WTC11 (cell line): ENCODE data around the gene DIPK2A. TPM values are rescaled to one million over a fixed set of nuclear protein-coding genes. Genes with fewer than 3 reads are reported as not detected.

Experiments
- ATAC-seq: fragments of 200-7000 bp; cut with Tn5 transposase; 2 replicates; pipeline ENCODE4 v1.10.0; 2021; ENCODE audit warnings: mild to moderate bottlenecking, moderate library complexity
- CTCF ChIA-PET: fragments of 300-600 bp; sonication (Branson Sonifier 250); formaldehyde crosslinking; loops from one replicate; lab custom pipeline; 2021; ENCODE audit warnings: antibody characterized with exemption; lab: Charles Lee
- POLR2A ChIA-PET: fragments of 350-600 bp; sonication (Branson Sonifier 250); formaldehyde crosslinking; loops from one replicate; lab custom pipeline; 2021; ENCODE audit warnings: antibody characterized with exemption; lab: Charles Lee
- DNase-seq: peaks from one replicate; pipeline ENCODE4 v3.0.0; 2021; ENCODE audit warnings: low spot score
- H3K27ac Mint-ChIP-seq: 2 replicates; pipeline ENCODE4 v1.8.0; 2021; ENCODE audit warnings: mixed read lengths
- H3K27me3 Mint-ChIP-seq: 2 replicates; pipeline ENCODE4 v1.8.0; 2021; ENCODE audit warnings: low read depth, mild to moderate bottlenecking, moderate library complexity, mixed read lengths
- H3K36me3 Mint-ChIP-seq: 2 replicates; pipeline ENCODE4 v1.8.0; 2021; ENCODE audit warnings: mixed read lengths
- H3K4me1 Mint-ChIP-seq: 2 replicates; pipeline ENCODE4 v1.8.0; 2022; ENCODE audit warnings: mixed read lengths
- H3K4me3 Mint-ChIP-seq: 2 replicates; pipeline ENCODE4 v1.8.0; 2021; ENCODE audit warnings: mild to moderate bottlenecking, moderate library complexity, mixed read lengths
- H3K9me3 Mint-ChIP-seq: 2 replicates; pipeline ENCODE4 v1.8.0; 2021; ENCODE audit warnings: mixed read lengths
- ATF1 ChIP-seq: sonication (generic); formaldehyde crosslinking; IDR thresholded peaks from 2 replicates; pipeline ENCODE4 v1.8.1; 2023; ENCODE audit warnings: mild to moderate bottlenecking, moderate library complexity, missing genetic modification reagents
- ATF2 ChIP-seq: sonication (generic); formaldehyde crosslinking; IDR thresholded peaks from 2 replicates; pipeline ENCODE4 v1.8.1; 2022; ENCODE audit warnings: low read depth, missing genetic modification reagents, borderline replicate concordance
- CBFB ChIP-seq: sonication (generic); formaldehyde crosslinking; IDR thresholded peaks from 2 replicates; pipeline ENCODE4 v1.8.1; 2022; ENCODE audit warnings: mild to moderate bottlenecking, low read depth, missing genetic modification reagents
- CREM ChIP-seq: sonication (generic); formaldehyde crosslinking; IDR thresholded peaks from 2 replicates; pipeline ENCODE4 v1.8.1; 2022; ENCODE audit warnings: mild to moderate bottlenecking, missing genetic modification reagents, moderate library complexity
- NFYB ChIP-seq: sonication (generic); formaldehyde crosslinking; conservative IDR thresholded peaks from 2 replicates; pipeline ENCODE4 v1.8.0; 2022; ENCODE audit warnings: low read depth, missing genetic modification reagents
- NR3C1 ChIP-seq: sonication (generic); formaldehyde crosslinking; conservative IDR thresholded peaks from 2 replicates; pipeline ENCODE4 v1.8.1; 2023; ENCODE audit warnings: low read depth, mild to moderate bottlenecking, missing genetic modification reagents
- RORB ChIP-seq: fragments of 250-450 bp; sonication (Bioruptor Pico); IDR thresholded peaks from 2 replicates; pipeline ENCODE4 v1.9.0; 2021; ENCODE audit warnings: mild to moderate bottlenecking
- SMAD3 ChIP-seq: sonication (generic); formaldehyde crosslinking; IDR thresholded peaks from 2 replicates; pipeline ENCODE4 v1.8.0; 2022; ENCODE audit warnings: missing genetic modification reagents, mild to moderate bottlenecking, borderline replicate concordance
- TCF7 ChIP-seq: sonication (generic); formaldehyde crosslinking; IDR thresholded peaks from 2 replicates; pipeline ENCODE4 v1.8.0; 2022; ENCODE audit warnings: mild to moderate bottlenecking, low read depth, missing genetic modification reagents, moderate library complexity
- USF1 ChIP-seq: sonication (generic); formaldehyde crosslinking; IDR thresholded peaks from 2 replicates; pipeline ENCODE4 v1.8.0; 2022; ENCODE audit warnings: mild to moderate bottlenecking, missing genetic modification reagents
- ZBTB43 ChIP-seq: sonication (generic); formaldehyde crosslinking; IDR thresholded peaks from 2 replicates; pipeline ENCODE4 v1.8.1; 2023; ENCODE audit warnings: mild to moderate bottlenecking, missing genetic modification reagents
- ZNF416 ChIP-seq: fragments of 250-450 bp; sonication (Bioruptor Pico); IDR thresholded peaks from 2 replicates; pipeline ENCODE4 v1.9.0; 2021; ENCODE audit warnings: mild to moderate bottlenecking, inconsistent platforms
- total RNA-seq: library from RNA; stranded (reverse); gene quantifications from 3 replicates; pipeline ENCODE4 v1.2.3, GENCODE V29; 2021
- TF ChIP-seq, protein P1 (sequence below): fragments of 250-450 bp; sonication (Bioruptor Pico); IDR thresholded peaks from 2 replicates; pipeline ENCODE4 v1.9.0; 2021; ENCODE audit warnings: mild to moderate bottlenecking, borderline replicate concordance
- TF ChIP-seq, protein P2 (sequence below): sonication (generic); formaldehyde crosslinking; IDR thresholded peaks from 2 replicates; pipeline ENCODE4 v1.8.0; 2022; ENCODE audit warnings: mild to moderate bottlenecking, missing genetic modification reagents

Gene DIPK2A
- total RNA-seq, 1 experiment from 2014 or later, result 35.1 TPM

GRCh38 chr3:143952569-143953072 lies 19.0 kb upstream of the DIPK2A start (continued):
- TF ChIP-seq, protein P1, sequence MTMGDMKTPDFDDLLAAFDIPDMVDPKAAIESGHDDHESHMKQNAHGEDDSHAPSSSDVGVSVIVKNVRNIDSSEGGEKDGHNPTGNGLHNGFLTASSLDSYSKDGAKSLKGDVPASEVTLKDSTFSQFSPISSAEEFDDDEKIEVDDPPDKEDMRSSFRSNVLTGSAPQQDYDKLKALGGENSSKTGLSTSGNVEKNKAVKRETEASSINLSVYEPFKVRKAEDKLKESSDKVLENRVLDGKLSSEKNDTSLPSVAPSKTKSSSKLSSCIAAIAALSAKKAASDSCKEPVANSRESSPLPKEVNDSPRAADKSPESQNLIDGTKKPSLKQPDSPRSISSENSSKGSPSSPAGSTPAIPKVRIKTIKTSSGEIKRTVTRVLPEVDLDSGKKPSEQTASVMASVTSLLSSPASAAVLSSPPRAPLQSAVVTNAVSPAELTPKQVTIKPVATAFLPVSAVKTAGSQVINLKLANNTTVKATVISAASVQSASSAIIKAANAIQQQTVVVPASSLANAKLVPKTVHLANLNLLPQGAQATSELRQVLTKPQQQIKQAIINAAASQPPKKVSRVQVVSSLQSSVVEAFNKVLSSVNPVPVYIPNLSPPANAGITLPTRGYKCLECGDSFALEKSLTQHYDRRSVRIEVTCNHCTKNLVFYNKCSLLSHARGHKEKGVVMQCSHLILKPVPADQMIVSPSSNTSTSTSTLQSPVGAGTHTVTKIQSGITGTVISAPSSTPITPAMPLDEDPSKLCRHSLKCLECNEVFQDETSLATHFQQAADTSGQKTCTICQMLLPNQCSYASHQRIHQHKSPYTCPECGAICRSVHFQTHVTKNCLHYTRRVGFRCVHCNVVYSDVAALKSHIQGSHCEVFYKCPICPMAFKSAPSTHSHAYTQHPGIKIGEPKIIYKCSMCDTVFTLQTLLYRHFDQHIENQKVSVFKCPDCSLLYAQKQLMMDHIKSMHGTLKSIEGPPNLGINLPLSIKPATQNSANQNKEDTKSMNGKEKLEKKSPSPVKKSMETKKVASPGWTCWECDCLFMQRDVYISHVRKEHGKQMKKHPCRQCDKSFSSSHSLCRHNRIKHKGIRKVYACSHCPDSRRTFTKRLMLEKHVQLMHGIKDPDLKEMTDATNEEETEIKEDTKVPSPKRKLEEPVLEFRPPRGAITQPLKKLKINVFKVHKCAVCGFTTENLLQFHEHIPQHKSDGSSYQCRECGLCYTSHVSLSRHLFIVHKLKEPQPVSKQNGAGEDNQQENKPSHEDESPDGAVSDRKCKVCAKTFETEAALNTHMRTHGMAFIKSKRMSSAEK, result no peak
- TF ChIP-seq RORB, result no peak
- no peak for TF ChIP-seq SMAD3 (CRISPR knock-in tag)
- no peak for TF ChIP-seq ATF1 (CRISPR knock-in tag)
- TF ChIP-seq CREM, result no peak
- TF ChIP-seq ATF2 (CRISPR knock-in tag), result no peak

DNA sequence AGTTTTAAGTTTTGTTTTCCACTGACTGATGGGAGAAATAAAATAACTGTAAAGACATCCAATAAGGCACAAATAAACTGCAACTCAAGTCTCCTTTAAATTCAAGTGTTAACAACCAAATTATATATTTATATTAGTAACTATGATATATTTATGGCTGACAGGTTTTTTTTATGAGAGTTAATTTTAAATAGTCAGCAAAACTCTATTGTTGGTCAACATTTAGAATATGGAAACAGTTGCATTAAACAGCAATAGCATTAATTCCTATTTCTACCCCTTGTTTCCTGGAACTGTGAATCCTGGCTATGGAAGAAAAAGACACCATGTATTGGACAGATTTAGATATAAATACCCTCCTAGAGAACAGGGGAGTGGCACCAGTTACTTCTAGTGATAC lies 16.5 kb upstream of the DIPK2A start:
- Mint-ChIP-seq H3K4me3 (no peak overlapping the region), H3K4me1 (no peaks in the 10 kb centered on the region), H3K9me3 (peaks cover 22% of the 10 kb centered on the region), H3K36me3 (peaks cover 9% of the 10 kb centered on the region), H3K27me3 (no peaks in the 10 kb centered on the region), H3K27ac (no peak overlapping the region)
- ATAC-seq, result no peak
- TF ChIP-seq ZBTB43 (CRISPR knock-in tag) (no peak), ATF2 (CRISPR knock-in tag) (no peak)
- CTCF ChIA-PET, result no interaction called here
- POLR2A ChIA-PET, result no interaction called here
- no peak for DNase-seq

GRCh38 chr3:143956838-143957237 lies 14.8 kb upstream of the DIPK2A start:
- H3K27me3 Mint-ChIP-seq, result no peaks in the 10 kb centered on the region
- CTCF ChIA-PET, result interaction anchor here (1.1 to 1.4 kb wide), 2 partner anchors 15 to 19 kb away, joined by 3 read pairs; partner anchors contain the start of gene DIPK2A
- POLR2A ChIA-PET, result no interaction called here

More at GRCh38 chr3:143956838-143957237, 14.8 kb upstream of the DIPK2A start:
- H3K27ac Mint-ChIP-seq, result no peak overlapping the region
- no peak overlapping the region for H3K4me3 Mint-ChIP-seq
- H3K36me3 Mint-ChIP-seq, result peaks cover 9% of the 10 kb centered on the region
- peaks cover 22% of the 10 kb centered on the region for H3K9me3 Mint-ChIP-seq
- DNase-seq (no peak), ATAC-seq (no peak)
- H3K4me1 Mint-ChIP-seq, result no peaks in the 10 kb centered on the region
- no peak for TF ChIP-seq NR3C1 (CRISPR knock-in tag)
- TF ChIP-seq CBFB, result no peak
- TF ChIP-seq USF1, result no peak
- TF ChIP-seq, protein P2, sequence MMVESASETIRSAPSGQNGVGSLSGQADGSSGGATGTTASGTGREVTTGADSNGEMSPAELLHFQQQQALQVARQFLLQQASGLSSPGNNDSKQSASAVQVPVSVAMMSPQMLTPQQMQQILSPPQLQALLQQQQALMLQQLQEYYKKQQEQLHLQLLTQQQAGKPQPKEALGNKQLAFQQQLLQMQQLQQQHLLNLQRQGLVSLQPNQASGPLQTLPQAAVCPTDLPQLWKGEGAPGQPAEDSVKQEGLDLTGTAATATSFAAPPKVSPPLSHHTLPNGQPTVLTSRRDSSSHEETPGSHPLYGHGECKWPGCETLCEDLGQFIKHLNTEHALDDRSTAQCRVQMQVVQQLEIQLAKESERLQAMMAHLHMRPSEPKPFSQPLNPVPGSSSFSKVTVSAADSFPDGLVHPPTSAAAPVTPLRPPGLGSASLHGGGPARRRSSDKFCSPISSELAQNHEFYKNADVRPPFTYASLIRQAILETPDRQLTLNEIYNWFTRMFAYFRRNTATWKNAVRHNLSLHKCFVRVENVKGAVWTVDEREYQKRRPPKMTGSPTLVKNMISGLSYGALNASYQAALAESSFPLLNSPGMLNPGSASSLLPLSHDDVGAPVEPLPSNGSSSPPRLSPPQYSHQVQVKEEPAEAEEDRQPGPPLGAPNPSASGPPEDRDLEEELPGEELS (CRISPR knock-in tag), result no peak
- no peak for TF ChIP-seq ZNF416 (CRISPR knock-in tag)
- no peak for TF ChIP-seq NFYB (CRISPR knock-in tag)
- TF ChIP-seq TCF7 (CRISPR knock-in tag), result no peak
